ENCODE measurements around the gene TMEM202. TPM values are rescaled to one million over a fixed set of nuclear protein-coding genes. Genes with fewer than 3 reads are reported as not detected.

Gene TMEM202, protein sequence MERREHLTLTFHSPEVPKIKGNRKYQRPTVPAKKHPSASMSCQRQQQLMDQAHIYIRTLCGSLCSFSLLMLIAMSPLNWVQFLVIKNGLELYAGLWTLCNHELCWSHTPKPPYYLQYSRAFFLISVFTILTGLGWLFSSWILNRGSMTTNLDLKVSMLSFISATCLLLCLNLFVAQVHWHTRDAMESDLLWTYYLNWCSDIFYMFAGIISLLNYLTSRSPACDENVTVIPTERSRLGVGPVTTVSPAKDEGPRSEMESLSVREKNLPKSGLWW
- total RNA-seq = not detected
- not detected for polyA plus RNA-seq (ENCODE audit: insufficient read depth, low read depth, low replicate concordance)
- long read RNA-seq, donor 1 = 0 reads
- long read RNA-seq, donor 2 = 0 reads
- long read RNA-seq, donor 3 = 0 reads
- long read RNA-seq, donor 4 = 0 reads
- long read RNA-seq, donor 5 = 0 reads
- long read RNA-seq, donor 6 = 0 reads
- long read RNA-seq, donor 7 = 0 reads
- long read RNA-seq, donor 8 = 0 reads
- long read RNA-seq, donor 9 = 0 reads
- long read RNA-seq, donor 10 = 0 reads

DNA sequence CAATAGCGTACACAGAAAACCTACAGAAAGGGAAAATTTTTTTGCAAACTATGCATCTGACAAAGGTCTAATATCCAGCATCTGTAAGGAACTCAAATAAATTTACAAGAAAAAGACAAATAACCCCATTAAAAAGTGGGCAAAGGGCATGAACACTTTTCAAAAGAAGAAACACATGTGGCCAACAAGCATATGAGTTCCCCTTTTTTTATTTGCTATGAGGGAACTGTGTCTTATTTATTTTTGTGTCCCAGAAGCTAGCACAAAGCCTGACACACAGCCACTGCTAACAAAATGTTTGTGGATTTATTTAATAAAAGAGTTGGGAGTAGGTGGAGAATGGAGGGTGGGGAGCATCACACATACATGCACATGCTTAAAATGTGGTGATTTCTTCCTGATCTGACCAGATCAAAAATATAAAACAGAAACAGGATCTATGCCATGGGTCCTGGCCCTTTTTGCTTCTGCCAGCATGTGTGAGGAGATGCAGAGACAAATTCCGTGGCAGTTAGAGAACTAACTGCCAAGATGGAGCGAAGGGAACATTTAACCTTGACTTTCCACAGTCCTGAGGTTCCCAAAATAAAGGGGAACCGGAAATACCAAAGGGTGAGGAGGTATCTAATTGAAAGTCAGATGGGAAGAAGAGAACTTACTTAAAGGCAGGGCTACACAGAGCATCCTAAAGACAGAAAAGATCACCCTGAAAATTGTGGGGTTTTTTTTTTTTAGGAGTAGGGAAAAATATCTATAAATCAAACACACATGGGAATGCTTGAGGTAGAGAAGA is at the start of gene TMEM202:
Gene TMEM202, plus strand, starts transcription at position 510 of the 793 bp plus-strand sequence. Its CDS starts 22 bp downstream, at position 532.
- H3K9ac ChIP-seq (ENCODE audit: low read length in 3 of 3) = no peak within 1 kb of the TSS
- H3K4me3 ChIP-seq (ENCODE audit: low read length in 3 of 3) = no peak within 1 kb of the TSS
- DNase-seq = no peak
- no peaks in the 10 kb centered on the region for H3K9me3 ChIP-seq (ENCODE audit: control insufficient read depth in 2 of 3, insufficient read depth in 1 of 3, low read length in 3 of 3)
- H3K27me3 ChIP-seq (ENCODE audit: control insufficient read depth, insufficient read depth, low read length) = no peaks in the 10 kb centered on the region
- intact Hi-C loops (cut with DNase I) = no loop called here
- no peaks in the 10 kb centered on the region for H3K4me1 ChIP-seq (ENCODE audit: control insufficient read depth in 2 of 3, insufficient read depth in 2 of 3, low read depth in 1 of 3, low read length in 3 of 3)
- no peak within 1 kb of the TSS for H3K27ac ChIP-seq (ENCODE audit: low read depth in 2 of 2, low read length in 2 of 2)
- no peaks in the 10 kb centered on the region for H3K36me3 ChIP-seq (ENCODE audit: control insufficient read depth in 2 of 3, insufficient read depth in 3 of 3, low read length in 3 of 3)
- no peak for FAIRE-seq
- TF ChIP-seq, protein P1, sequence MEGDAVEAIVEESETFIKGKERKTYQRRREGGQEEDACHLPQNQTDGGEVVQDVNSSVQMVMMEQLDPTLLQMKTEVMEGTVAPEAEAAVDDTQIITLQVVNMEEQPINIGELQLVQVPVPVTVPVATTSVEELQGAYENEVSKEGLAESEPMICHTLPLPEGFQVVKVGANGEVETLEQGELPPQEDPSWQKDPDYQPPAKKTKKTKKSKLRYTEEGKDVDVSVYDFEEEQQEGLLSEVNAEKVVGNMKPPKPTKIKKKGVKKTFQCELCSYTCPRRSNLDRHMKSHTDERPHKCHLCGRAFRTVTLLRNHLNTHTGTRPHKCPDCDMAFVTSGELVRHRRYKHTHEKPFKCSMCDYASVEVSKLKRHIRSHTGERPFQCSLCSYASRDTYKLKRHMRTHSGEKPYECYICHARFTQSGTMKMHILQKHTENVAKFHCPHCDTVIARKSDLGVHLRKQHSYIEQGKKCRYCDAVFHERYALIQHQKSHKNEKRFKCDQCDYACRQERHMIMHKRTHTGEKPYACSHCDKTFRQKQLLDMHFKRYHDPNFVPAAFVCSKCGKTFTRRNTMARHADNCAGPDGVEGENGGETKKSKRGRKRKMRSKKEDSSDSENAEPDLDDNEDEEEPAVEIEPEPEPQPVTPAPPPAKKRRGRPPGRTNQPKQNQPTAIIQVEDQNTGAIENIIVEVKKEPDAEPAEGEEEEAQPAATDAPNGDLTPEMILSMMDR (IDR thresholded peaks at IDR 0.05; ENCODE audit: borderline replicate concordance, extremely low read depth, insufficient read depth) = no peak

DNA sequence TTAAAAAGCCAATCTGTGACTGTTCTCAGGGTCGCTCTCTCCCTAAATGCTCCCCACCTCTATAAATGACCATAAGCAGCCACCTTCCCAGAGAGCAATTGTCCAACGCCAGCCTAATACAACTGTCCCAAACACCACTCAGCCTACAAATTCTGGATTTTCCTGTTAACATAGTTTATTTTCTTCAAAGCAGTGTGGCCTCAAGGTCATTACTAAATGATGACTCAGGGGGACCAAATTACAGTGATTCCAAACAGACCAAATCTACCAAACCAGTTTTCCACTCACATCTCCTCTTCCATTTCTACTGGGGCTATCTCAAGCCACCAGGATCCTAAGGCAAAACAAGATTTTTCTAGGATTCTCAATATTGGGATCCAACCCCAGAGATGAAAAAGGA is 44.8 kb upstream of the TMEM202 start:
- Histone ChIP-seq H3K9ac (ENCODE audit: low read length in 3 of 3) (no peak overlapping the region), H3K9me3 (ENCODE audit: control insufficient read depth in 2 of 3, insufficient read depth in 1 of 3, low read length in 3 of 3) (no peaks in the 10 kb centered on the region), H3K27ac (ENCODE audit: low read depth in 2 of 2, low read length in 2 of 2) (no peak overlapping the region), H3K36me3 (ENCODE audit: control insufficient read depth in 2 of 3, insufficient read depth in 3 of 3, low read length in 3 of 3) (peaks cover 10 to 63% (median 47%) of the 10 kb centered on the region in 3 donors), H3K4me3 (ENCODE audit: low read length in 3 of 3) (no peak overlapping the region), H3K27me3 (ENCODE audit: control insufficient read depth, insufficient read depth, low read length) (no peaks in the 10 kb centered on the region), H3K4me1 (ENCODE audit: control insufficient read depth in 2 of 3, insufficient read depth in 2 of 3, low read depth in 1 of 3, low read length in 3 of 3) (peaks cover 0 to 2% (median 0%) of the 10 kb centered on the region in 3 donors)
- intact Hi-C loops (cut with DNase I) = no loop called here
- DNase-seq (no peak), FAIRE-seq (no peak)
- TF ChIP-seq, protein P1 (IDR thresholded peaks at IDR 0.05; ENCODE audit: borderline replicate concordance, extremely low read depth, insufficient read depth) = no peak

DNA sequence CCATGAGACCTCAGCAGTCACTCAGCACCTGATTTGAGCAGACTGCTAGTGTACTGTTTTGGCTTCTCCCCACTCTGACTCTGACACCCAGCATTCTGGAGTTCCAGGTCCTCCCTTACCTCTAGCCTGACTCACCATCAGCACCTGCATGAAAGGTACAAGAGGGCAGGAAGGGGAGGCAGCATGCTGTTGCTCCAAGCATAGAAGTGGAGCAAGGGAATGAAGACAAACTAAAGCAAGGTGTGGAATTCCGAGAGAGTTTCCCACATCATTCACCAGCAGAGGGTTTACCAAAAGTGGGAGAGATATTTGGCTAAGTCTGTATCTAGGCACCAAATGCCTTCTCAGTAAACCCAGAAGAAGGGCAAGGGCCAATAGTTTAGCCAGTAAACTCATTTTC is 43.6 kb upstream of the TMEM202 start:
- Histone ChIP-seq H3K9me3 (ENCODE audit: control insufficient read depth in 2 of 3, insufficient read depth in 1 of 3, low read length in 3 of 3) (no peaks in the 10 kb centered on the region), H3K4me1 (ENCODE audit: control insufficient read depth in 2 of 3, insufficient read depth in 2 of 3, low read depth in 1 of 3, low read length in 3 of 3) (peaks cover 0 to 4% (median 2%) of the 10 kb centered on the region in 3 donors), H3K36me3 (ENCODE audit: control insufficient read depth in 2 of 3, insufficient read depth in 3 of 3, low read length in 3 of 3) (peaks cover 8 to 51% (median 39%) of the 10 kb centered on the region in 3 donors), H3K27ac (ENCODE audit: low read depth in 2 of 2, low read length in 2 of 2) (no peak overlapping the region), H3K9ac (ENCODE audit: low read length in 3 of 3) (no peak overlapping the region), H3K4me3 (ENCODE audit: low read length in 3 of 3) (no peak overlapping the region), H3K27me3 (ENCODE audit: control insufficient read depth, insufficient read depth, low read length) (no peaks in the 10 kb centered on the region)
- no peak for FAIRE-seq
- DNase-seq = no peak
- intact Hi-C loops (cut with DNase I) = no loop called here
- TF ChIP-seq, protein P1 (IDR thresholded peaks at IDR 0.05; ENCODE audit: borderline replicate concordance, extremely low read depth, insufficient read depth) = no peak

Data from kidney (tissue), 22 donors.